ENCODE results near the gene FHOD1.

FHOD1 gene

DNA sequence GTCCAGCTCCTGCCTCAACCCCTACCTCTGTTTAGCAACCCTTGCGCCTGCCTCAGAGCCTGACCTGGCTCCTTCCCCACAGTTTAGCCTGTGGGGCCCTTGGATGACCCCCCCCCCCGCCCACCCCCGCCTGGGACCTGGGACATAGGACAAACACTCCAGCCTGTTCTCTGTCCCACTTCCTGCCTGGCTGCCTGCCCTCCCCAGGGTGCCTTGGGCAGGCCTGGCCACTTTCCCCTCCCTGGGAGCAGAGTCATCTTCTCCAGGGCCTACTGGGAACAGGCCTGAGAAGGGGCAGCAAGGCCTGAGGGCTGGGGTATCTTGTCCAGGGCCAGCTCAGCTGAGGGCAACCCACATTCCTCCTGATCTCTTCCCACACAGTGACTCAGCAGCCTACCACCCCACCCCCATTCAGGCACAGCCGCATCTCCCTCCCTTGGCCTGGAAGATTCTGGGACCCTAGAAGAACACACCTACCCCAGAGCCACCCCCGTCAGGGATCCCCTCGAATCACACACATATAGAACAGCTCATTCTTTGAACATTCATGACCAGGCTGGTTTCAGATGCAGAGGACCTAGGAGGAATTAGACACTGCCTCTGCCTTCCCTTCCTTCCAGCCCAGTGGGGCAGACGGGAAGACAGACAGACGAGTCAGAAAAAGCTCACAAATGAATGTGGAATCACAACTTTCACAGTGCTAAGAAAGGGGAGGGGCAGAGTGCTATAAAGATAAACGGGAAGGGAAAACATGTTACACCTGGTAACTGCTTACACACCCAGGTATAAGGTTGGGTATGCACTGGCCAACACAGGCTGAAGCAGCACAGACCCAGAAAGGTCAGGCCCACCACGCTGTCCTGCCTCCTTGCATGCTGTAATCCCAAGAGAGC lies 6.0 kb downstream of the FHOD1 start:
- Histone ChIP-seq H3K4me1 (ENCODE audit: control insufficient read depth, insufficient read depth, low read length) (peaks cover 12% of the 10 kb centered on the region), H3K27ac (ENCODE audit: low read length) (no peak overlapping the region)

DNA sequence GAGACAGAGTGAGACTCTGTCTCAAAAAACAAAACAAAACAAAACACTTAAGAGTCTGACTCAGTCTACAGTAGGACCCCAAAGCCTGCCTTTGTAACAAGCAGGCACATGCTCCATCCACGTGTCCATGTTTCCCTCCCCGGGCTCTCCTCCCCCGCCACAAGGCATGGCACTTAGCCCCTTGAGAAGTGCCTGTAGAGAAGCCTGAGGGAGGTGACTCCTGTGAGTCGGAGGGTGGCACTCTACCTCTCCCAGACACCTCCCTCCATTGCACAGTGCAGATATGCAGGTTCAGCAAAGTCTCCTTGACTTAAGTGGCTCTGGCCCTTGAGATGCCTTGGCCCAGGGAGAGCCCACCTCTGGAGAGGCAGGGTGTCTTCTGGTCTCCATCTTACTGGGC lies 6.8 kb downstream of the FHOD1 start:
- peaks cover 10% of the 10 kb centered on the region for H3K4me1 ChIP-seq (ENCODE audit: control insufficient read depth, insufficient read depth, low read length)
- DNase-seq (ENCODE audit: low read depth, low spot score): no peak
- H3K4me3 ChIP-seq (ENCODE audit: low read length): no peak overlapping the region
- H3K36me3 ChIP-seq (ENCODE audit: control insufficient read depth, insufficient read depth, low read length): peaks cover 17% of the 10 kb centered on the region
- no CpG with 5 or more reads among the region's 4 CpGs for WGBS (ENCODE audit: insufficient coverage, insufficient read length)
- no peak overlapping the region for H3K27ac ChIP-seq (ENCODE audit: low read length)
- no peaks in the 10 kb centered on the region for H3K27me3 ChIP-seq (ENCODE audit: control insufficient read depth, insufficient read depth, low read length)
- H3K9me3 ChIP-seq (ENCODE audit: control insufficient read depth, insufficient read depth, low read length): no peaks in the 10 kb centered on the region

More for the DNA sequence above, 6.0 kb downstream of the FHOD1 start:
- Histone ChIP-seq H3K27me3 (ENCODE audit: control insufficient read depth, insufficient read depth, low read length) (no peaks in the 10 kb centered on the region), H3K36me3 (ENCODE audit: control insufficient read depth, insufficient read depth, low read length) (peaks cover 13% of the 10 kb centered on the region), H3K9me3 (ENCODE audit: control insufficient read depth, insufficient read depth, low read length) (no peaks in the 10 kb centered on the region), H3K4me3 (ENCODE audit: low read length) (no peak overlapping the region)
- no CpG with 5 or more reads among the region's 10 CpGs for WGBS (ENCODE audit: insufficient coverage, insufficient read length)
- DNase-seq (ENCODE audit: low read depth, low spot score): no peak

DNA sequence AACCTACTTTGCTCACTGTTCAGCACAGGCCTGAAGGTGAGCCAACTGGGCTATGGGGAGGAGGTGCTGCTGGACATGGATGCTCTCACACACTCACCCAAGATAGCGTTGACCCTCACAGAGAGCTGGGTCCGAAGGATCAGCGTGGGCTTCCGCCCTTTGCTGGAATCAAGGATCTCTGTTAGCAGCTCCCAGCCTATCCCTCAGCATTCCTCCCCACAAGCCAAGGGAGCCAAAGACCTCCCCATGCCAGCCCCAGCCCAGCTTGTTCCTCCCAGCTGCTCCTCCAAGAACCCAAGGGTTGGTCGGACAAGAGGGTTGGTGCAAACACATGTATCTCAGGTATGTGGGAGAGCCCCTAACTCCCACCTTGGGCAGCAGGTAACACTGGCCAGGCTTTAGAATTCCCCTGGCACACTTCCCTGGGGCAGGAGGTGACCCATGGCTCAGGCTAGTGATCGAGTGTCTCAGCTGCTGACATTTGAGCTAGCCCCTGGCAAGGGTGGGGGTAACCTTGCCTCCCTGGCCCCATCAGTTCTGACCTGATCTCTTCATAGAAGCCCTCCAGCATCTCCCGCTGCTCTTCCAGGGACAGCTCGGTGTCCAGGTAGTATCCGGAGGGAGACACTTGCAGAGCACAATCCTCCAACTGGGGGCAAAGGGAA lies 8.3 kb downstream of the FHOD1 start:
- no peaks in the 10 kb centered on the region for H3K9me3 ChIP-seq (ENCODE audit: control insufficient read depth, insufficient read depth, low read length)
- H3K4me1 ChIP-seq (ENCODE audit: control insufficient read depth, insufficient read depth, low read length): peaks cover 6% of the 10 kb centered on the region; the same call in 1 of the 2 replicates
- no peak overlapping the region for H3K27ac ChIP-seq (ENCODE audit: low read length)
- no peak overlapping the region for H3K4me3 ChIP-seq (ENCODE audit: low read length)
- WGBS (ENCODE audit: insufficient coverage, insufficient read length): no CpG with 5 or more reads among the region's 9 CpGs
- DNase-seq (ENCODE audit: low read depth, low spot score): no peak
- H3K27me3 ChIP-seq (ENCODE audit: control insufficient read depth, insufficient read depth, low read length): no peaks in the 10 kb centered on the region
- H3K36me3 ChIP-seq (ENCODE audit: control insufficient read depth, insufficient read depth, low read length): peaks cover 20% of the 10 kb centered on the region

DNA sequence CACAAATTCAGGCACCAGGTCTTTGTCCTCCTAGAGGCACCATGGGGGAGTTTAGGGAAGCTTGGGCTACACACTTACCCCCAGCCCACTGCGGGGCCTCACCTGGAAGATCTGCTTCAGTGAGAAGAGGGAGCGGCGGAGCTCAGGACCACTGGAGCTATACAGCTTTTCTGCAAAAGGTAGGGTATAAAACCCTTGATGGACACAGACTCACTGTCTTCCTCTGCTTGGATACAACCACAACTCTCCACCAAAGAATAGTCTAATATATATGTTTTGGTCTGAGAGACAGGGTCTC lies 9.1 kb downstream of the FHOD1 start:
- H3K9me3 ChIP-seq (ENCODE audit: control insufficient read depth, insufficient read depth, low read length): no peaks in the 10 kb centered on the region
- H3K27me3 ChIP-seq (ENCODE audit: control insufficient read depth, insufficient read depth, low read length): no peaks in the 10 kb centered on the region
- no peak for DNase-seq (ENCODE audit: low read depth, low spot score)
- peaks cover 20% of the 10 kb centered on the region for H3K36me3 ChIP-seq (ENCODE audit: control insufficient read depth, insufficient read depth, low read length)
- no CpG with 5 or more reads among the region's 3 CpGs for whole genome bisulfite sequencing (ENCODE audit: insufficient coverage, insufficient read length)
- no peak overlapping the region for H3K27ac ChIP-seq (ENCODE audit: low read length)
- H3K4me3 ChIP-seq (ENCODE audit: low read length): no peak overlapping the region
- peaks cover 6% of the 10 kb centered on the region; the same call in 1 of the 2 replicates for H3K4me1 ChIP-seq (ENCODE audit: control insufficient read depth, insufficient read depth, low read length)

DNA sequence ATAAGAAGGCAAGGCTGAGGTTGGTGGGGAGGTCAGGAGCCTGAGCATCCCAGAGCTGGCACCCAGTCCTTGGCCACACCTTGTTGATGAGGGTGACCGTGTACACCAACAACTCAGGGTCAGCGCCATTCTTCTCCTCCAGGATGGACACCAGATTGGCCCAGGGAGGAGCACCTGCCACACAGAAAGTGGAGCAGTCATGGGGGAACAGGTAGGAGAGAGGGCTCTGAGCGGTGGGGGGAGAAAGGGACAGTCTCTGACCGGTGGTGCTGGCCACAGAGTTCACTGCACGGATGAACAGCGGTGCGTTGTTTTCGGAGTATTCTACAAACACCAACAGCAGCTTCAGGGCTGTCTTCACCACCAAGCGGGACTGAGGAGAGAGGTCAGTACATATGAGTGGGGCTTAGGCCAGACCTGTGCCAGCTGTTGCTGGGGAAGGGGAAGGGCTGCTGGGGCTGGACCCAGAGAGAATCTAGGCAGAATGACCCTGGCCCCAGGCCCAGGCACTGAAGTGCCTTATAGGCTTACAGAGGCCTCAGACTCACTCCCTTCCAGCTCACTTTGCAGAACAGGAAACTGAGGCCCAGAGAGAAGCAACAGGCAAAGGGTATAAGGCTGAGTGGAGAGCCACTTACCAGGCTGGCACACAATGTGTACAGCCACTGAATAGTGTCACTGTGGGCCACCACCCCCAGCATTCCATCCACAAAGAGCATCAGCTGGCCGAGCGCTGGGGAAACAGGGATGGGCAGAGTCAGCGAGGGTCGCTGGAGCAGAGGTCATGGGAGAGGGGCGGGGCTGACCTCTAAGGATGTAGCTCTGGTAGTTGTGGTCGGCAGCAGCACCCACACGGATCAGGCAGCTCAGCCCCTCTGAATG lies 9.6 kb downstream of the FHOD1 start:
- H3K36me3 ChIP-seq (ENCODE audit: control insufficient read depth, insufficient read depth, low read length): peaks cover 20% of the 10 kb centered on the region
- peaks cover 6% of the 10 kb centered on the region; the same call in 1 of the 2 replicates for H3K4me1 ChIP-seq (ENCODE audit: control insufficient read depth, insufficient read depth, low read length)
- no peak overlapping the region for H3K27ac ChIP-seq (ENCODE audit: low read length)
- no CpG with 5 or more reads among the region's 16 CpGs for WGBS (ENCODE audit: insufficient coverage, insufficient read length)
- DNase-seq (ENCODE audit: low read depth, low spot score): no peak
- no peak overlapping the region for H3K4me3 ChIP-seq (ENCODE audit: low read length)
- no peaks in the 10 kb centered on the region for H3K27me3 ChIP-seq (ENCODE audit: control insufficient read depth, insufficient read depth, low read length)
- H3K9me3 ChIP-seq (ENCODE audit: control insufficient read depth, insufficient read depth, low read length): no peaks in the 10 kb centered on the region

DNA sequence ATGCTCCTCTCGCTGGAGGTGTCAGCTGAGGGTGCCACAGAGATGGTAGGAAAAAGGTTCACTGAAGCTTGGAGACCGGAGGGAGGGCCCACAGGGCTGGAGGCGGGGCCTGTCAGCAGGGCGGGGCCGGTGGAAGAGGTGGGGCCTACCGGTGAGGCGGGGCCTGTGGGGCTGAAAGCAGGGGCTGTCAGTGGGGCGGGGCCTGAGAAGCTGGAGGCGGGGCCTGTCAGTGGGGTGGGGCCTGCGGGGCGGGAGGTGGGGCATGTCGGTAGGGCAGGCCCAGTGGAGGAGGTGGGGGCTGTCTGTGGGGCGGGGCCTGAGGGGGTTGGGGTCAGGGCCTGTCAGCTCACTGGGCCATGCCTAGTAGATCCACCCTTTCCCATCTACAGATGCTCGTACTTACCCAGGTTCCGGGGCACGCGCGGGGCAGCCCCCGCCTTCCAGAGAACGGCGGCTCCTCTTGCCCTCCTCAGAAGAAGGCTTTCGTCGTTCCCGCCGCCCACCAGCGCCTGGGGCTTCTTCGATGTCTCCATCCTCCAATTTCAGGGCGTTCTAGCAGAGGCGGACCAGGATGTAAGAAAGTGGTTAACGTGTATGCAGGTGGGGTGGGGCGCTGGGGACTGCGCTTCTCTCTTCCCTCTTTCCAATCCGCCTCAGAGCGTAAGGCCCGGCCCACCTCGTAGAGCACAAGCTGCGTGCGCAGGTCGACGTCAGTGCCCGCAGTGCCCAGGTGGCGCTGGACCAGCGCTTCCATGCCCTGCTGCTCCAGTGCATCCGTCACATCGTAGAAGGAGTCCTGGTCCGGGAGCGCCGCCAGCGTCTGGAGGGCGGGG lies 10.5 kb downstream of the FHOD1 start:
- H3K27ac ChIP-seq (ENCODE audit: low read length): no peak overlapping the region
- H3K9me3 ChIP-seq (ENCODE audit: control insufficient read depth, insufficient read depth, low read length): no peaks in the 10 kb centered on the region
- H3K27me3 ChIP-seq (ENCODE audit: control insufficient read depth, insufficient read depth, low read length): no peaks in the 10 kb centered on the region
- no peak for DNase-seq (ENCODE audit: low read depth, low spot score)
- no CpG with 5 or more reads among the region's 50 CpGs for WGBS (ENCODE audit: insufficient coverage, insufficient read length)
- H3K36me3 ChIP-seq (ENCODE audit: control insufficient read depth, insufficient read depth, low read length): peaks cover 23% of the 10 kb centered on the region
- no peak overlapping the region for H3K4me3 ChIP-seq (ENCODE audit: low read length)
- H3K4me1 ChIP-seq (ENCODE audit: control insufficient read depth, insufficient read depth, low read length): peaks cover 6% of the 10 kb centered on the region; the same call in 1 of the 2 replicates

DNA sequence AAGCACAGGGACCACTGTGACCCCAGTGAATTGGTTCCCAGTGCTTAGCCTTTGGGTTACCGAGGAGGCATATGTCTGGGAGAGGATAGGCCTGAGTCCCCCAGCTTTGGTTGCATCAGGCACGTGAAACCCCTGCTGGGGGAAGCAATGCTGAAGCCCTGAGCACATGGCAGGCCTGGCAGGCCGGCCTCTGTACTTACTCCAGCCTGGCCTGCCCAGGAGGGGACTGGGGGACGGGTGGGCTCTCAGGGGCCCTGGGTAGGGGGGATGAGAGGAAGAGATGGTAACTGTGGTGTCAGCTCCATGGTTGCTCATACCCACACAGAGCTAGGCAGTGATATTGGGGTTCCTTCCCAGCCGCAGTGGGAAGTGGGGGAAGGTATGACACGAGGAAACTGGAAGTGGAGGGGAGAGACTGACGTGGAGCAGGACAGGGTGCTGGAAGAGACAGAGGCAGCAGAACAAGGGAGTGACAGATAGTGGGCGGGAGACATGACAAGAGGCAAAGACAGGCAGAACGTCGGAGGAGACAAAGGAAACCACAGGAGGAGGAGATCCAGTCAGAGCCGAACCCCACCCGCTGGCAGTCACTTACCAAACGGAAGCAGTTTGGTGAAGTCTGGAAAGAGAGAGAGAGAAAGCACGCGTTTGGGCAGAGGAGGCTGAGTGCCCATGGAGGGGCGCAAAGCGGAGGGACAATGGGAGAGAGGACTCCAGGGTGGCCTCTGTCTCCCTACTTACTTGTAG lies 11.3 kb downstream of the FHOD1 start:
- DNase-seq (ENCODE audit: low read depth, low spot score): no peak
- no CpG with 5 or more reads among the region's 17 CpGs for WGBS (ENCODE audit: insufficient coverage, insufficient read length)
- no peak overlapping the region for H3K4me3 ChIP-seq (ENCODE audit: low read length)
- H3K36me3 ChIP-seq (ENCODE audit: control insufficient read depth, insufficient read depth, low read length): peaks cover 30% of the 10 kb centered on the region
- no peaks in the 10 kb centered on the region for H3K27me3 ChIP-seq (ENCODE audit: control insufficient read depth, insufficient read depth, low read length)
- no peaks in the 10 kb centered on the region for H3K9me3 ChIP-seq (ENCODE audit: control insufficient read depth, insufficient read depth, low read length)
- peaks cover 2% of the 10 kb centered on the region; the same call in 1 of the 2 replicates for H3K4me1 ChIP-seq (ENCODE audit: control insufficient read depth, insufficient read depth, low read length)
- H3K27ac ChIP-seq (ENCODE audit: low read length): no peak overlapping the region

DNA sequence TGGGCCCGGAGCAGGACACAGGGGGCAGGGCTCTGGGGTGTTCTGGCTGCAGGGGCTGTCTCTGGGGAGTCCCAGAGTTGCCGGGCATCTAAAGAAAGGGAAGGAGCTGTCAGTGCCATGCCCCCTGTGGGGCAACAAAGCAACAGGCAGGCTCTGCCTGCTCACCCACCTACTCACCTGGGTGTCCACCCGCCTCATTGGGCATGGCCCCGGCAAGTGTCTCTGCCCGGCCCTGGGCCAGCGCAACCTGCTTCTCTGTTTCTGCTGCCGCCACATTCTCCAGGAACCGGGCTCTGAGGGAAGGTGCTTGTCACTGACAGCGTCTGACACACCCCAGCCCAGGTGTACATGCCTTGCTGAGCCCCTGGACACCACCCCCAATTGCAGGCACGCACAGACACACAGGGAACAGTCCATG lies 13.1 kb downstream of the FHOD1 start:
- Histone ChIP-seq H3K36me3 (ENCODE audit: control insufficient read depth, insufficient read depth, low read length) (peaks cover 48% of the 10 kb centered on the region), H3K9me3 (ENCODE audit: control insufficient read depth, insufficient read depth, low read length) (no peaks in the 10 kb centered on the region), H3K27ac (ENCODE audit: low read length) (no peak overlapping the region), H3K27me3 (ENCODE audit: control insufficient read depth, insufficient read depth, low read length) (no peaks in the 10 kb centered on the region), H3K4me1 (ENCODE audit: control insufficient read depth, insufficient read depth, low read length) (peaks cover 2% of the 10 kb centered on the region; the same call in 1 of the 2 replicates), H3K4me3 (ENCODE audit: low read length) (no peak overlapping the region)
- no peak for DNase-seq (ENCODE audit: low read depth, low spot score)
- no CpG with 5 or more reads among the region's 10 CpGs for WGBS (ENCODE audit: insufficient coverage, insufficient read length)

DNA sequence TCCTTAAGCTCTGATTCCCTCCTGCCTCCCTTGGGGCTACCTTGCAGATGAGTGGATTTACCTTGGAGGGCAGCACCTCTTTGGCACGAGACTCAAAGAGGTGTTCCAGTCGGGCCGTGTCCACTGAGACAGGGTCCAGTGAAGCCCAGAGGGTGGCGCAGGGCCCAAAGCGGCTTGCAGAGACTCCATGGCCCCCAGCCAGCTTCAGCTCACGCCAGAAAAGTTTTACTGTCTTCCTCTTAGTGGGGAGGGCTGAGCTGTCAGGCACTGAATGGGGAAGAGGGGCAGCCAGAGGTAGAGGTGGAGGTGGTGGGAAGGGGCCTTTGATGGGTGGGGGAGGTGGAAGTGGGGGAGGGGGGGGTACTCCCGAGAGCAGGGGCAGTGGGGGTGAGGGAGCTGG lies 13.7 kb downstream of the FHOD1 start:
- H3K36me3 ChIP-seq (ENCODE audit: control insufficient read depth, insufficient read depth, low read length): peaks cover 50% of the 10 kb centered on the region
- WGBS (ENCODE audit: insufficient coverage, insufficient read length): no CpG with 5 or more reads among the region's 7 CpGs
- no peak overlapping the region for H3K27ac ChIP-seq (ENCODE audit: low read length)
- DNase-seq (ENCODE audit: low read depth, low spot score): no peak
- H3K27me3 ChIP-seq (ENCODE audit: control insufficient read depth, insufficient read depth, low read length): no peaks in the 10 kb centered on the region
- H3K4me3 ChIP-seq (ENCODE audit: low read length): no peak overlapping the region
- peaks cover 2% of the 10 kb centered on the region; the same call in 1 of the 2 replicates for H3K4me1 ChIP-seq (ENCODE audit: control insufficient read depth, insufficient read depth, low read length)
- H3K9me3 ChIP-seq (ENCODE audit: control insufficient read depth, insufficient read depth, low read length): no peaks in the 10 kb centered on the region
